ELF-1 (cell line): ENCODE data around the gene MIA2.
A peak's percentile ranks its signal among the peaks of the same experiment; 100 is the strongest.
"Not testable (repeated sequence)": the region's sequence is repeated elsewhere in the genome, so short reads cannot be mapped to it uniquely, and the experiment has no call there.

Source experiments
- DNase-seq: peaks from one replicate; pipeline ENCODE4 v3.0.0-alpha.2; 2016; ENCODE audit warnings: low read depth, low spot score

Gene MIA2

DNA sequence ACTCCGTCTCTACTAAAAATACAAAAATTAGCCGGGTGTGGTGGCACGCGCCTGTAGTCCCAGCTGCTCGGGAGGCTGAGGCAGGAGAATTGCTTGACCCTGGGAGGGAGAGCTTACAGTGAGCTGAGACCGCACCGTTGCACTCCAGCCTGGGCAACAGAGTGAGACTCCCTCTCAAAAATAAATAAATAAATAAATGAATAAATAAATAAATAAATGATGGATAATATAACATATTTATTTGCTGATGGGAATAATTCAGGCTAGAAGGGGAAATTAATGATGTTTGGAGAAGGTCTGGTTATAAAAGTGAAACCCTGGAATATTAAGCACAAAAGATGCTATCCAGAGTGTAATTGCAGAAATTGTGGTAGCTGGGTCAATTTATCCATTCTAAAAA, 107.4 kb downstream of the MIA2 start:
- DNase-seq, result not testable (repeated sequence)

DNA sequence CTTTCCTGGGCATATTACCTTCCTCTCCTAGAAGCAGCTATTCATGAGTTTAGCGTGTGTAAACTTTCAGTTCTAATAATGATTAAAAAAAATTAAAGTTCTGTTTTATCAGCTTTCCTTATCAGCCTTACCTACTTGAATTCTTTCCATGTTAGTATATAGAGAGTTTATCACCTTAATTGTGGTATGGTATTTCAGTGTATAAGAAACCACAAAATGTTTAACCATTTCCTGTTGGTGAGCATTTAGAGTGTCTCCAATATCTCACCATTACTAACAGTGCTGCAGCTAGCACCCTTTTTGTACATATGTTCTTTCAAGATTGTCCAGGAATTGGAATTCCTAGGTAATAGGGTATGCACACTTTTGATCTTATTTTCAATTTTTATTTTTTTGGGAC, 109.1 kb downstream of the MIA2 start:
- no peak for DNase-seq

DNA sequence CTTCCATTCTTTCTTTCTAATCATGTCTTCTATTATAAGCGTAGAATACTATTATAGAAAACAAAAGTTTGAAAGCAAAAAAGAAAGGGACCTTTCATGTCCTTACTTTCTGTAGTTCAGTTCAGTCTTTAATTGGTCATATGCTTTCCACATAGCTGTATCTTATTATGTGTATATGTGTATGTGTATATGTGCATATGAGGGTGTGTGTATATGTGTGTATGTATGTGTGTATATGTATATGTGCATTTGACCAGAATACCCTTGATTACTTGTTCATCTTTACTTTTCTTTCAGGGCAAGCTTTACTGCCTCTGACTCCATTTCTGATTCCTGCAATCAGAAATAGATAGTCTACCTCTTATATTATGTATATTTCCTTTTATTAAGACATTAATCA, 109.9 kb downstream of the MIA2 start:
- DNase-seq, result no peak

DNA sequence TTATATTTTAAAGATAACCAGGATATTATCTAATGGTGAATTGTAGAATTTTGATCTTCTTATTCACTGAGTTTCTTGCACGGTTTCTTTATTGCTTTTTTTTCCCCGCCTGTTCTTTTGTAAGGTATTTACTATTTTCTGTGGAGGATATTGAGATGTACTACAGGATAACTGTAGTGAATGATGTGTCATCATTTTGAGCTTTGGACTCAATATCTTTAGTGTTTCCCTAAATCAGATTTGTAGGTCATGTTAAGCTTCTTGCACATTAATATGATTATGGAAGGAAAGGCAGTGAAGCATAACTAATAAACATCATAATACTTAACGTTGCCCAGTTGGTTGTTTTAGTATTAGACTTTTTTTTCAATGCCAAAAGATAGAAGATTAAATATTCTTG, 117.2 kb downstream of the MIA2 start:
- no peak for DNase-seq

DNA sequence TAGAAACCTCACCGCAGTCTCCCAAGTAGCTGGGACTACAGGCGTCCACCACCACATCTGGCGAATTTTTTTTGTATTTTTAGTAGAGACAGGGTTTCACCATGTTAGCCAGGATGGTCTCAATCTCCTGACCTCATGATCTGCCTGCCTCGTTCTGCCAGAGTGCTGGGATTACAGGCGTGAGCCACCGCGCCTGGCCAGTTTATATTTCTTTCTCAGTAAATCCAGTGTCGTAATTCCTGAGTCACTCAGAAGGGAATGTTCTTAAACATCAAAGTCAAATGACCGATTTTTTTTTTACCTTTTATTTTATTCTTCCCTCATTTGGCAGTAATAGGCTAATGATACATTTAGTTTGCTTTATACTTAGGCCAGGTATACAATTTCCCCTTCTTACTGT, 118.0 kb downstream of the MIA2 start:
- DNase-seq, result no peak

DNA sequence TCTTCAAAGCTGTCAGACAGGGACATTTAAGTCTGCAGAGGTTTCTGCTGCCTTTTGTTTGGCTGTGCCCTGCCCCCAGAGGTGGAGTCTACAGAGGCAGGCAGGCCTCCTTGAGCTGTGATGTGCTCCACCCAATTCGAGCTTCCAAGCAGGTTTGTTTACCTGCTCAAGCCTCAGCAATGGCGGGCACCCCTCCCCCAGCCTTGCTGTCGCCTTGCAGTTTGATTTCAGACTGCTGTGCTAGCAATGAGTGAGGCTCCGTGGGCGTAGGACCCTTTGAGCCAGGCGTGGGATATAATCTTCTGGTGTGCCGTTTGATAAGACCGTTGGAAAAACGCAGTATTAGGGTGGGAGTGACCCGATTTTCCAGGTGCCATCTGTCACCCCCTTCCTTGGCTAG, 125.4 kb downstream of the MIA2 start:
- not testable (repeated sequence) for DNase-seq

DNA sequence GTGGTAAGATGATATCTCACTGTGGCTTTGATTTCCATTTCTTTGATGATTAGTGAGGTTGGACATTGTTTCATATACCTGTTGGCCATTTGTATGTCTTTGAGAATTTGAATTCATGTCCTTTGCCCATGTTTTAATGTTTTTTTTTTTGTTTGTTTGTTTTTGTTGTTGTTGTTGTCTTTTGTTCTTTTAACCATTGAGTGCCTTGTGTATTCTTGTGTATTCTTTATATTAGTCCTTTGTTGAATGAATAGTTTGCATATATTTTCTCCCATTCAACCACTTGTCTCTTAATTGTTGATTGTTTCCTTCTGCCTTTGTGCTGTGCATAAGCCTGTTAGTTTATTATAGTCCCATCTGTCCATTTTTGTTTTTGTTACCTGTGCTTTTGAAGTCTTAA, 126.6 kb downstream of the MIA2 start:
- DNase-seq, result no peak

DNA sequence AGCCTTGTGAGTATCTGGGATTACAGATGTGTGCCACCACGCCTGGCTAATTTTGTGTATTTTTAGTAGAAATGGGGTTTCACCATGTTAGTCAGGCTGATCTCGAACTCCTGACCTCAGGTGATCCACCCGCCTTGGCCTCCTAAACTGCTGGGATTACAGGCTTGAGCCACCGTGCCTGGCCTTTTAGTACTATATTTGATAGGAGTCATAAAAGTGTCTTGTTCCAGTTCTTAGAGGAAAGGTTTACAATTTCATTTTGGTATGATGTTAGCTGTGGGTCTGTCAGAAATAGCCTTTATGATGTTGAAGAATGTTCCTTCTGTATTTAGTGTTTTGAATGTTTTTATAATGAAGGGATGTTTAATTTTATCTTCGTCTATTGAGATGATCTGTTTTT, 127.8 kb downstream of the MIA2 start:
- not testable (repeated sequence) for DNase-seq

DNA sequence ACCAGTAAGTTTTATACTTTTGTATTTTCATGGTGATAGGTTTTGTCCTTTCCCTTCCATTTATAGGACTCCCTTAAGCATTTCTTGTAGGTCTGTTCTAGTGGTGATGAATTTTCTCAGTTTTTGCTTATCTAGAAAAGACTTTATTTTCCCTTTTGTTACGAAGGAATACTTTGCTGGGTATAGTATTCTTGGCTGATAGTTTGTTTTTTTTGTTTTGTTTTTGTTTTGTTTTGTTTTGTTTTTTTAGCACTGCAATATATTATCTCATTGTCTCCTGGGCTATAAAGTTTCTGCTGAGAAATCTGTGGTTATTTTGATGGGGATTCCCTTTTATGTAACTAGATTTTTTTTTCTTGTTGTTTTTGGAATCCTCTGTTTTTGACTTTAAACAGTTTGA, 130.8 kb downstream of the MIA2 start:
- no peak for DNase-seq

DNA sequence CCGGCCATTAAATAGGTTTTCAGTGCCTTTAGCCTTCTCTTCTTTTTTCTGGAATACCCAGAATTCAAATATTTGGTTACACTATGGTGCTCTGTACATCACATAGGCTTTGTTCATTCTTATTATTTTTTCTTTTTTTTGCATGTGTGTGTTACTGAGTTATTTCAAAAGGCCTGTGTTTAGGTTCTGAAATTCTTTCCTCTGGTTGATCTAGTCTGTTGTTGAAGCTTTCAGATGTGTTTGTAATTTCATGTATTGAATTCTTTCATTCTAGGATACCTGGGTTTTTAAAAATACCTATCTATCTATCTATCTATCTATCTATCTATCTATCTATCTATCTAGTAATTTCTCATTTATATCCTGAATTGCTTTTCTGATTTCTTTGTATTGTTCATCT, 131.6 kb downstream of the MIA2 start:
- DNase-seq, result no peak

DNA sequence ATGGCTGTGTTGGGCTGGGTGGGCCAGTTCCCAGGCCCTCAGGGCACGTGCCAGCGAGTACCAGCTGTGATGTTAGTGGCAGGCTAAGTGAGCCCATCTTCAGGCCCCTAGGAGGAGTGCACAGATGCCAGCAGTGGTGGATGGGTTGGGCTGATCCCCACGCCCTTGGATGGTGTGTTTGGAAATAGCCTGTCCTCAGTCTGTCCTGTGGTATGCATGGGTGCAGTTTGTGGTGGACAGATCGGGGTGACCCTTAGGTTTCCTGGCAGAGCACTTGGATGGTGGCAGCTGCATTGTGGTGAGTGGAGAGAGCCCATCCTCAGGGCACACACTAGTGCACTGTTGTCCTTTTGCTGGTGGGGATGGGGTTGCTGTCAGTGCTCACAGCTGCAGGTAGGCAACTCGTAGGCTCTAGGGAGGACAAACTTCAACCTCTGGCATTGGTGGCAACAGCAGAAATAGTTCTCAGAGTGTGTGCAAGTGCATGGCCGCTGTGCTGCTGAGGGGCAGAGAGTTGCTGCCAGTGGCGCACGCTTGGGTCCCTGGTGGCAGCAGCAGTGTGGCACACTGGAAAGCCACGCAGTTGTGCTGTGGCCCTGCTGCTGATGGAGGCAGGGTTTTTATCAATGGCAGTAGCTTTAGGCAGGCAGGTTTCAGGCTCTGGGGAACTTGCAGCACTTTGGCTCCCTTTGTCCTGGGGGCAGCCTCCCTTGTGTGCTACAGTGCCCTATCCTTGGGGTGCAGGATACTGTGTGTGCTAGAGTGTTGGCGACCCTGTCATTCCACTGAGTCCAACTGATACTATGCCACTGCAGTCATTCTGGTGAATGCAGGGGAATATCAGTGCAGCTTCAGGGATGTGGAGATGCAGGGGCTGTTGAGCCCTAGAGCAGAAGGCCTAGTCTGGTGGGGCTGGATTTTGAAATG, 133.0 kb downstream of the MIA2 start:
- no peak for DNase-seq

DNA sequence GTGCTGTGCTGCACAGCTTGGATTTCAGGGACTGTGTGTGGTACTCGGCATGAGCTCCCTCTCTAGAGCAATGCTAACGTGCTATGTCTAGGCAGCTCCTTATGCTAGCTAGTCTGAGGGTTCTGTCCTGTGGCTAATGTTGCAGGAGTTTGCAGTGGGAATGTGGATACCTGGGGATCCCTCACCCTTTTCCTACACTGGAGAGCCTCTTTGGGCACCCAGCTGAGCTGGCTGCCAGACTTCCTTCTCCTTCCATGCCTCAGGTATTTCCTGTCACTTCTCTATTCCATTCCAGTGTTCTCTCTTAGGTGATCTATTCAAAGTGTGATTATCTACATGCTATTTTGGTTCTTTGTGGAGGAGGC, 133.7 kb downstream of the MIA2 start:
- no peak for DNase-seq

DNA sequence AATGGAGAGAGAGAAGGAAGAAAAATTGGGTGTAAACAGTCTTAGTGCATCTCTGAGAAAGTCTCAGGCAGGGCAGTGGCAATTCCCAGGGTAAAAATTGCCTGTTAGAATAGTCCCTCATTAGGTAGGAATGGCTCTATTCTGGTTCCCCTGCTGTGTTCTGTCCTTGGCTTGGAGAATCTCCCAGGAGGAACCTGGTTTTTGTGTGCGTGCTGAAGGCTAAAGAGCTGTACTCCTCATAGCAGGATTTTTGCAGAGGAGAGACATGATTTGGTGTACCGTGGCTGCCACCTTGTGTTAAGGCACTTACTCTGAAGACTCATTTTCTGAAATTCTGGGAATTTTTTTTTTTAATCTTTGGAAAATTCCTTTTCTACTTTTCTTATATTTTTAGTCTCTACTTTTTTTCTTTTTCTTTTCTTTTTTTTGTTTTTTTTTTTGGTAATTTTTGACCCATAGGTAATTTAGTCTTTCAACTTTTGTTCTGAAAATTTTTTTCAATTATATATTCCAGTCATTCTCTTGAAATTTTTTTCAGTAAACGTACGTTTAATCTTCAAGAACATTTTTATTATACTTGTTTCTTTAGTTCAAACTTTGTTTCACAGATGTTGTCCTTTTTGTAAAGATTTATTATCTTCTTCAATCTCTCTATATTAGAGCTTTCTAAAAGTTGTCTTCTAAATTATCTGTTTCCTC, 134.7 kb downstream of the MIA2 start:
- peak; percentile 82 for DNase-seq

DNA sequence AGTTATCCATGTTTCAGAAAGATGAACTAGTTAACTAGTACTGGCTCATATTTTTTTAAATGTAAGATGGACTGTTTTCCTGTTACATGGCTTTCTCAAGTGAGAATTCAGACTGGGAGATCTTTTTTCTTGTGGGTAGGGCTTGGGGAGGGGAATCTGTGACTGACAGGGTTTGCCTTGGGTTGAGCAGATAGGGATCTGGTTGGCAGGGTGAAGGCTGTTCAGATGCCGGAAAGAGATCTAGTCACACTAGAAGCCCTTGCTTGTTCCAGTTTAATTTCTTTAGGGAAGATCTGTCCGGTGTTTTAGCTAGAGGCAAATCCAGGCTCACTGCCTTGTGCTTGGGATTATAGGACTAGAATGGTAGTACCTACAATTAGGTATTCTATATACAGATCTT, 135.3 kb downstream of the MIA2 start:
- DNase-seq, result peak; percentile 60

DNA sequence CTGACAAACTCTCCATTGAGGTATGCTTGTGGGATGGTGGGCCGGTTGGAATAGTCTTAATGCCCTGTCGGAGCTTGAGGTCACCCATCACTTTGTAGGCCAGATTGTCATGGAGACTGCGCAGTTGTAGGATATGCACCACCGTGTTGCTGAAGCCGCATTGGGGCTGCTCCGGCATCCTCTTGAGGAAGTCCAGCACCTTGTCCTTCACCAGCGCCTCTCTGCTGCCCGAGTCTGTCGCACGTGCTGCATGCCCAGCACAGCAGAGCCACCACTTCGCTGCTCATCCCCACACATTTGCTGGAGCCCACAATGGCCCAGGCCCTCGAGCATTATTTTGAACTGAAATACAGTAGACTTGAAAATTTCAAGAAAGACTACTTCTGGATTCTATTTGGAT, 136.7 kb downstream of the MIA2 start:
- DNase-seq, result no peak

DNA sequence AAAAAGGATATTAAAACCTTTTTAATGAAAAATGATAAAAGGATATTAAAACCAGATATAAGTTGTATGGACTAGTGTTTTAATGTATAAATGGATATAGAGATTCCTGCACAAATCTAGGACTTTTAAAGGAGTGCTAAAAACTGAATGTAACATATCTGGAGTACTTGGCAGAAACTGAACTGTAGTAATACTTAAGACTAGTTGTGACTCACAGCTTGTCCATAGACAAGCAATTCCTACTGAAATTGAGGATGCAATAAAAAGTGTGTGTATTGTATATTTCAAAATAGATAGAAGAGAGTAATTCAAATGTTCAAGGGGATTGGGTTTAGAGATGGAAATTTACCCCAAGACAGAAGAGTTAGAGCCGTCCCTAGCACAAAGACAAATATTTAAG, 138.9 kb downstream of the MIA2 start:
- DNase-seq, result no peak

DNA sequence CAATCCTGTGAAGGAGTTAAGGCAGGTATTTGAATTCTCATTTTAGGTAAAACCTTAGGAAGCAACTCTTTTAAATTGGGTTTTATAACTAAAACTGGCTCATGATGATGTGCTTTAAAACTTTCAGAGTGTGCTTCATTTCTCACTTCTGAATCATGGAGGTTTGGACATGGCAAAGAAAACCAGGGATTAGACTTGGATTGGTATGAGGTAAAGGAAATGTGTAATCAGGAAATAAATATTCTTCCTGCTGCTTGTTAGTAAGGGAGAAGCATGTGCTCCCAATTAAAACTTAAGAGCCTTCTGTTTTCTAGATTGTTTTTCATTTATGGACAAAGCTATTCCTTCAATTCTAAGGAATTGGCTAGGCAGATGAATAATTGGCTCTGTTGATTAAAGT, 141.1 kb downstream of the MIA2 start:
- no peak for DNase-seq

DNA sequence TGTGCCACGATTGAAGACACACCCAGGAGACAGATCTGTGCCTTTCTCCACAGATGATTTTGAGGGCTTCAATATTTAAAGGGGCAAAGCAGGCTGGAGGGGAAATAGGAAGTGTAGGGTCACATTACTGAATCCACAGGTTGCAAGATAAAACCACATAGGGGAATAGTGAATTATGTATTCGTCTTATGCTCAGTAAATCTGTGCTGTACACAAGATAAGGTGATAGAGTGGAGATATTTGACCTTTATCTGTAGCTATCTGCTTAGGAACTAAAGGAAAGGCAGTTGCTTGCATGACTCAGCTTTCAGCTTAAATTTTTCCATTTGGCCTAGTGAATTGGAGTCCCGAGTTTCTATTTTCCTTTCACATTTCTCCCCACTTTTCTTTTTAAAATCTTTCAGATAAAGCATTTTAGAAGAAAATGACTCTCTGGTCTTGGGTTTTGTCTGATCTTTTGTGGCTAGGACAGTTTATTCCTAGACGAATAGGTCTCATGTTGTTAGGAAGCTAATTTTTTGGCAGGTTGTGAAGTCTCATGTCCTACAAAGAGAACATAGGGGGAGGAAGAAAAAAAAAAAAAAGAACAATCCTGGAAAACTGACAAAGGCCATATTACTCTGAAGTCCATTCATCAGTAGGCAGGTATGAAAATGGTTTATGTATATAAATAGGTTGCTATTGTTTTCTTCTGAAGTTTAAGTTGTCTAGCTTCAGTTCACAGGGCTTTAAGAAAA, 143.1 kb downstream of the MIA2 start:
- no peak for DNase-seq

DNA sequence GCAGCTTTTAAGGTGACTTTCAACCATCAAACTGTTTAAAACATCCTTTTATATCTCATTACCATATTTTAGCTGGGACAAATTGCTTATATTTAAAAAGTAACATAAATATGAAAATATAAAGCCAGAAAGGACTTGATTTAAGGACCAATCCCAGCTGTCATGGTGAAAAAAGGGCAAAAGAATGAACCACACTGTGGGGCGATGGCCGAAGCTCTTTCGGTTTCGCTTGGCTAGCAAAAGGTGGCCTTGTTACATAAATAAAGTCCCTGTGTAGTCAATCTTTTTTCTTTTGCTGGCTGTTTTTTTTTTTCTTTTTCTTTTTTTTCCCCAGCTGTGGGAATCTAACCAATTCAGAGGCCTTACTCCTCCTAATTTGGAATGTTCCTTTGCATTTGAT, 147.7 kb downstream of the MIA2 start:
- DNase-seq, result no peak

DNA sequence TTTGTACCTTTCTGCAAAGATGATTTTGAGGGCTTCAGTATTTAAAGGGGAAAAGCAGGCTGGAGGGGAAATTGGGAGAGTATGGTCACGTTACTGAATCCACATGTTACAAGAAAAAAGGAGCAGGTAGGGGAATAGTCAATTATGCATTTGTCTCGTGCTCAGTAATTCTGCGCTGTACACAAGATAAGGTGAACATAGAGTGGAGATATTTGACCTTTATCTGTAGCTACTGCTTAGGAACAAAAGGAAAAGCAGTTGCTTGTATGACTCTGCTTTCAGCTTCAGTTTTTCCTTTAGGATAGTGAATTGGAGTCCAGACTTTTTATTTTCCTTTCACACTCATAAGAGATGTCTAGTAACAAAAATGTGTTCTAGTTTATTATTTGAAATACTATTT, 148.7 kb downstream of the MIA2 start:
- DNase-seq, result no peak

DNA sequence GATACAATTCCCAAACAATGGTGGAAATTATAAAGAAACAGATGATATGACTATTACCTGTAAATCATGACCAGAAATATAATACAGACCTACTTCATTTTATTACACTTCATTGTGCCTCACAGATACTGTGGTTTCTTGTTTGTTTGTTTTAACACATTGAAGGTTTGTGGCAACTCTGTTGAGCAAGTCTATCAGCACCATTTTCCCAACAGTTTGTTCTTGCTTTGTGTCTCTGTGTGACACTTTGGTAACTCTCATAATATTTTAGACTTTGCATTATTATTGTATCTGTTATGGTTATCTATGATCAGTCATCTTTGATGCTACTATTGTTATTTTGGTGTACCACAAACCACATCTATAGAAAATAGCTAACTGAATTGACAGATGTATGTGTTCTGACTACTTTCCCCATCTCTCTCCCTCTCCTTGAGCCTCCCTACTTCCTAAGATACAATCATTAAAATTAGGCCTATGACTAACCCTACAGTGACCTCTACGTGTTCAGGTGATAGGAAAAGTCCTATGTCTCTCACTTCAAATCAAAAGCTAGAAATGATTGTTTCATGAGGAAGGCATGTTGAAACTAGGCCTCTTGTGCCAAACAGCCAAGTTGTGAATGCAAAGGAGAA, 149.4 kb downstream of the MIA2 start:
- no peak for DNase-seq

DNA sequence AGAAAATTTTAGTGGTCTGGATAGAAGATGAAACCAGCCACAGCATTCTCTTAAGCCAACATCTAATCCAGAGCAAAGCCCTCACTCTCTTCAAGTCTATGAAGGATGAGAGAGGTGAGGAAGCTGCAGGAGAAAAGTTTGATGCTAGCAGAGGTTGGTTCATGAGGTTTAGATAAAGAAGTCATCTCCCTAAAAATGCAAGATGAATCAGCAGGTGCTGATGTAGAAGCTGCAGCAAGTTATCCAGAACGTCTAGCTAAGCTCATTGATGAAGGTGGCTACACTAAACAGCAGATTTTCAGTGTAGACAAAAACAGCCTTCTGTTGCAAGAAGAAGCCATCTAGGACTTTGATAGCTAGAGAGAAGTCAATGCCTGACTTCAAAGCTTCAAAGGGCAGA, 150.0 kb downstream of the MIA2 start:
- DNase-seq, result no peak
